Neutrophil (primary cell): ENCODE measurements around the gene BSND.

Source experiments
- H3K27ac ChIP-seq: fragments of 200-600 bp; sonication (generic); 2 replicates; pipeline ENCODE4 v1.5.1; 2016; ENCODE audit warnings: mild to moderate bottlenecking, moderate library complexity
- H3K27me3 ChIP-seq: fragments of 200-600 bp; sonication (generic); 2 replicates; pipeline ENCODE4 v1.6.0; 2016; ENCODE audit warnings: mild to moderate bottlenecking
- H3K36me3 ChIP-seq: fragments of 200-600 bp; sonication (generic); 2 replicates; pipeline ENCODE4 v1.5.1; 2017
- H3K4me1 ChIP-seq, 2 experiments: fragments of 200-600 bp in 1 of 2; sonication (generic) in 1 of 2; 1 replicate in 1 of 2; 2 replicates in 1 of 2; pipeline versions ENCODE4 v1.5.1 to v1.6.1; 2013 to 2016; ENCODE audit warnings: low read depth in 1 of 2, low read length in 1 of 2, mild to moderate bottlenecking in 1 of 2, moderate library complexity in 1 of 2; ENCODE audit not compliant: control insufficient read depth in 1 of 2, insufficient read depth in 1 of 2
- H3K4me3 ChIP-seq, 2 experiments: fragments of 200-600 bp in 1 of 2; sonication (generic) in 1 of 2; 1 replicate in 1 of 2; 2 replicates in 1 of 2; pipeline ENCODE4 v1.5.1; 2013 to 2016; ENCODE audit warnings: low read depth in 1 of 2, low read length in 1 of 2, mild to moderate bottlenecking in 1 of 2, moderate library complexity in 1 of 2
- H3K9me3 ChIP-seq: fragments of 200-600 bp; sonication (generic); 2 replicates; pipeline ENCODE4 v1.5.1; 2016
- TF ChIP-seq, protein P1 (sequence below): fragments of 200-600 bp; sonication (generic); IDR thresholded peaks from 2 replicates; pipeline ENCODE4 v1.5.1; 2016; ENCODE audit warnings: antibody characterized with exemption

BSND gene

DNA sequence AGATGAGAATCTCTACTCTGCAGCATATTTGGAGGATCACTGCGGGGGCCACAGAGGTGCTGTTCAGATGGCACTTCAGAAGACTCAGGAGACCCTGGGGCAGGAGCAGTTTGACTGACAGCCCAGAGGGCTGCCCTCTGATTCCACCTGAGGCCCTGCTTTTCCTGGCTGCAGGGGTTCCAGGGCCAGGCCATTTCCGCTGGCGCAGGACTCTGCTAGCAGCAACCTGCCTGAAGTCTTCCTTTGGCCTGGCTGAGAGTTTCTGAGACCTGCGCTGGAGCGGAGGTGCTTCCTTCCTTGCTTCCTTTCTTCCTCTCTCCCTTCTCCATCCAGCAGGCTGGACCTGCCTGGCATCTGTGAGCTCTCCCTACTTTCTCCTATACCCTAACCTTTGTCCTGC, 52.4 kb downstream of the BSND start:
- TF ChIP-seq, protein P1, sequence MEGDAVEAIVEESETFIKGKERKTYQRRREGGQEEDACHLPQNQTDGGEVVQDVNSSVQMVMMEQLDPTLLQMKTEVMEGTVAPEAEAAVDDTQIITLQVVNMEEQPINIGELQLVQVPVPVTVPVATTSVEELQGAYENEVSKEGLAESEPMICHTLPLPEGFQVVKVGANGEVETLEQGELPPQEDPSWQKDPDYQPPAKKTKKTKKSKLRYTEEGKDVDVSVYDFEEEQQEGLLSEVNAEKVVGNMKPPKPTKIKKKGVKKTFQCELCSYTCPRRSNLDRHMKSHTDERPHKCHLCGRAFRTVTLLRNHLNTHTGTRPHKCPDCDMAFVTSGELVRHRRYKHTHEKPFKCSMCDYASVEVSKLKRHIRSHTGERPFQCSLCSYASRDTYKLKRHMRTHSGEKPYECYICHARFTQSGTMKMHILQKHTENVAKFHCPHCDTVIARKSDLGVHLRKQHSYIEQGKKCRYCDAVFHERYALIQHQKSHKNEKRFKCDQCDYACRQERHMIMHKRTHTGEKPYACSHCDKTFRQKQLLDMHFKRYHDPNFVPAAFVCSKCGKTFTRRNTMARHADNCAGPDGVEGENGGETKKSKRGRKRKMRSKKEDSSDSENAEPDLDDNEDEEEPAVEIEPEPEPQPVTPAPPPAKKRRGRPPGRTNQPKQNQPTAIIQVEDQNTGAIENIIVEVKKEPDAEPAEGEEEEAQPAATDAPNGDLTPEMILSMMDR: no peak
- Histone ChIP-seq H3K9me3 (no peaks in the 10 kb centered on the region), H3K27ac (no peak overlapping the region), H3K4me1 (peaks cover 15 to 22% of the 10 kb centered on the region in 2 experiments), H3K4me3 (no peak overlapping the region), H3K27me3 (no peaks in the 10 kb centered on the region), H3K36me3 (no peaks in the 10 kb centered on the region)

DNA sequence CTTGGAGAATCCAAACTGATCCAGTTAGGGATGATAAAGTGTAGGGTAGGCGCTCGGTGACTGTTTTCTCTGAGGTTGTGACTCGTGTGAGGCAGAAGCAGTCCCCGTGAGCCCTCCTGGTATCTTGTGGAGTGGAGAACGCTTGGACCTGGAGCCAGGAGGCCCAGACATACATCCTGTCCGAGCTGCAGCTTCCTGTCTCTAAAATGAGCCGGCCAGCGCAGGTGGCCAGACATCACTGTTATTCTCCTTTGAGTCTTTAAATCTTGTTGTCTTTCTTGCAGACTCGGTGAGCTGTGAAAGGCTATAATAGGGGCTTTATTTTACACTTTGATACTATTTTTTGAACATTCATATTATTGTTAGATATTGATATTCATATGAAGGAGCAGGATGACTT, 52.9 kb downstream of the BSND start:
- Histone ChIP-seq H3K36me3 (no peaks in the 10 kb centered on the region), H3K27me3 (no peaks in the 10 kb centered on the region), H3K4me1 (peaks cover 15 to 22% of the 10 kb centered on the region in 2 experiments), H3K9me3 (no peaks in the 10 kb centered on the region), H3K27ac (no peak overlapping the region), H3K4me3 (no peak overlapping the region)
- TF ChIP-seq, protein P1: no peak

DNA sequence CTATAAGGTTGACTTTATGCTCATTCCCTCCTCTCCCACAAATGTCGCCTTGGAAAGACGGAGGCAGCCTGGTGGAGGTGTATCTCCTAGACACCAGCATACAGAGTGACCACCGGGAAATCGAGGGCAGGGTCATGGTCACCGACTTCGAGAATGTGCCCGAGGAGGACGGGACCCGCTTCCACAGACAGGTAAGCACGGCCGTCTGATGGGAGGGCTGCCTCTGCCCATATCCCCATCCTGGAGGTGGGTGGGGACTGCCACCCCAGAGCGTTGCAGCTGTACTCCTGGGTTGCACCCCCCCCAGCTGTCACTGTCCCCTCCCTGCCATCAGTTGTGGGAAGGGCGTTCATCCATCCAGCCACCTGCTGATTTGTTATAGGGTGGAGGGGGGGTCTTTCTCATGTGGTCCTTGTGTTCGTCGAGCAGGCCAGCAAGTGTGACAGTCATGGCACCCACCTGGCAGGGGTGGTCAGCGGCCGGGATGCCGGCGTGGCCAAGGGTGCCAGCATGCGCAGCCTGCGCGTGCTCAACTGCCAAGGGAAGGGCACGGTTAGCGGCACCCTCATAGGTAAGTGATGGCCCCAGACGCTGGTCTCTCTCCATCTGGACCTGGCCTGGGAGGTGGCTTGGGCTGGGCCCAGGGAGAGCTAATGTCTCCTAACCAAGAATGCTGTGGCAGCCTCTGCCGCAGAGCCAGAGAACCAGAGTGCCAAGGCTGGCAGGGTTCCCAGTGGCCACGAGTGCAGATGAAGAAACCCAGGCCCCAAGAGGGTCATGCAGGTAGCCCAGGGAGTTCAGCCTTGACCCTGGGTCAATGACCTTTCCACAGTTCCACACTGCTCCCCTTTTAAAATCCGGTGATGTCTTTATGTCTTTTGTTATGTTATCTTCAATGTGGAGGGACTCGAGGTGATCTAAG, 53.7 kb downstream of the BSND start:
- H3K27ac ChIP-seq: peak overlapping the region; percentile 79
- no peaks in the 10 kb centered on the region for H3K9me3 ChIP-seq
- H3K4me3 ChIP-seq: peak overlapping the region in 1 of 2 experiments; percentile 13
- no peaks in the 10 kb centered on the region for H3K27me3 ChIP-seq
- TF ChIP-seq, protein P1: no peak
- H3K36me3 ChIP-seq: no peaks in the 10 kb centered on the region
- H3K4me1 ChIP-seq: peaks cover 15 to 22% of the 10 kb centered on the region in 2 experiments

DNA sequence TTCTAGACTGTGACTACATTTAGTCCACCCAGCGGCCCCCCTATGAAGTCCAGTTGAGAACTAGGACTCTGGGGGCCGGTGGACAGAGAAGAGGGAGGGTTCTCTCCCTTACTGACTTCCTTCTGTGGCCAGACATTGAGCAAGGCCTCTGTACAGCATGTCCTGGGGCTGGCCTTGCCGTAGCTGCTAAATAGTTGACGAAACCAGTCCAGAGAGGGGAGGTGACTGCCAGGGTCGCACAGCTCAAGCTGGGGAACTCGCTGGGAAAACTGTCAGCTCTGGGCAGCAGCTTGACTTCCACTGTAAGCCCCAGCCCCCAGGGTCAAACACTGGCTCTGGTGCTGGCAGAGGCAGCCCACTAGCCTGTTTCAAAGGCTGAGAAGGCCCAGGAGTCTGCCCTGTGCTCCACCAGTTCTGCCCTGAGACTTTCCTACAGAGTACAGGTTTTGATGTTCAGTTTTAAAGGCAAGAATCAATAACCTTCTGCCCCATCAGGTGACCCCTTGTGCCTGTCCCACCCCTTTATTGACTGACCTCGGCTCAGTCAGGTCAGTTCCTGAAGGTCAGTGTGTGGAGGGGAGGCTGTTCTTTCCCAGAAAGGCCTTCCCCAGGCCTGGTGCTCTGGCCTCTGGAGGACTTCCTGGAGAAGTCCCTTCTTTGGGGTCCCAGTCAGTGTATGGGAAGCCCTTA, 54.7 kb downstream of the BSND start:
- Histone ChIP-seq H3K27ac (peak overlapping the region; percentile 79), H3K4me1 (peaks cover 15 to 22% of the 10 kb centered on the region in 2 experiments), H3K36me3 (no peaks in the 10 kb centered on the region), H3K9me3 (no peaks in the 10 kb centered on the region), H3K4me3 (peak overlapping the region in 1 of 2 experiments; percentile 13), H3K27me3 (no peaks in the 10 kb centered on the region)
- TF ChIP-seq, protein P1: no peak

DNA sequence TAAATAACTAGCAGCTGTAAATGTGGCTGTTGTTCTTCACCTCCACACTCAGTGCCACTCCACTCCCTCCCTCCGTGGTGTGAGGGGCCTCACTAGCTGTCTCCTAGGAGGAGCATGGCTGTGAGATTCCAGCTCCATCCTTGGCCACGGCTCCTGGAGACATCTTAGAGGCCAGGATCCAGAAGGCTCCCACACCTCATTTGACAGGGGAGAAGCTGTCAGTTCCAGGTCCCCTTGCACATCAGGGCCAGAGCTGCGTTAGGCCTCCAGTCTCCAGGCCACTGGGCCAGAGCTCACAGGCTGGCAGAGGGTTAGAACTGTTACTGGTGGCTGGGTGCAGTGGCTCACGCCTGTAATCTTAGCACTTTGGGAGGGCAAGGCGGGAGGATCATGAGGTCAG, 55.7 kb downstream of the BSND start:
- Histone ChIP-seq H3K36me3 (no peaks in the 10 kb centered on the region), H3K4me3 (no peak overlapping the region), H3K9me3 (no peaks in the 10 kb centered on the region), H3K27me3 (no peaks in the 10 kb centered on the region), H3K4me1 (peaks cover 15 to 22% of the 10 kb centered on the region in 2 experiments), H3K27ac (no peak overlapping the region)
- TF ChIP-seq, protein P1: no peak
